ENCODE results near the gene SPRR2D.
A peak's percentile ranks its signal among the peaks of the same experiment; 100 is the strongest.
"Not testable (repeated sequence)": the region's sequence is repeated elsewhere in the genome, so short reads cannot be mapped to it uniquely, and the experiment has no call there.

SPRR2D gene

GRCh38 chr1:153040950-153041631 lies at the start of gene SPRR2D:
Gene SPRR2D, minus strand, starts transcription at chr1:153041120. Its CDS starts 774 bp downstream, at chr1:153040346.
- no peak for DNase-seq

DNA sequence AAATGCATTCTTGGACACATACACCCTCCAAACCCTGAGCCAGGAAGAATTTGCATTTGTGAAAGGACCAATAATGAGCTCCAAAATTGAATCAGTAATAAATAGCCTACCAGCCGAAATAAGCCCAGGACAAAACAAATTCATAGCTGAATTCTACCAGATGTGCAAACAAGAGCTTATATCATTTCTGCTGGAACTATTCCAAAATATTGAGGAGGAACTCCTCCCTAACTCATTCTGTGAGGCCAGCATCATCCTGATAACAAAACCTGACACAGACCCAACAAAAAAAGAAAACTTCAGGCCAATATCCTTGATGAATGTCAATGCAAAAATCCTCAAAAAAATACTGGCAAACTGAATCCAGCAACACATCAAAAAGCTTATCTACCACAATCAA lies 46.7 kb upstream of the SPRR2D start:
- DNase-seq, result peak; percentile 11

DNA sequence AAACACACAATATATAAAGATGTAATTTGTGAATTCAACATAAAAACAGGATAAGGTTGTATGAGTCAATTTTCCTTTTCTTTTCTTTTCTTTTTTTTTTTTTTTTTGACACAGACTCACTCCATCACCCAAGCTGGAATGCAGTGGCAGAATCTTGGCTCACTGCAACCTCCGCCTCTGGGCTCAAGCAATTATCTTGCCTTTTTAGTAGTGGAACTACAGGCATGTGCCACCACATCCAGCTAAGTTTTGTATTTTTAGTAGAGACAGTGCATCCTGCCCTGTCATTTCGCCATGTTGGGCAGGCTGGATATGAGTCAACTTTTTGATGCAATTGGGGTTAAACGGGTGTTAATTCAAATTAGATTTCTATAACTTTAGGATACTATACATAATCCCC lies 40.8 kb upstream of the SPRR2D start:
- DNase-seq, result no peak

- DNase-seq, result no peak
Measured at GRCh38 chr1:153072806-153073726, 32.1 kb upstream of the SPRR2D start.

GRCh38 chr1:153071511-153071910 lies 30.6 kb upstream of the SPRR2D start, which contains the start of gene SPRR2B:
Gene SPRR2B, minus strand, starts transcription at chr1:153071611. Its CDS starts 772 bp downstream, at chr1:153070839.
- no peak for DNase-seq

- no peak for DNase-seq
Measured at GRCh38 chr1:153070243-153070642, 29.3 kb upstream of the SPRR2D start.

DNA sequence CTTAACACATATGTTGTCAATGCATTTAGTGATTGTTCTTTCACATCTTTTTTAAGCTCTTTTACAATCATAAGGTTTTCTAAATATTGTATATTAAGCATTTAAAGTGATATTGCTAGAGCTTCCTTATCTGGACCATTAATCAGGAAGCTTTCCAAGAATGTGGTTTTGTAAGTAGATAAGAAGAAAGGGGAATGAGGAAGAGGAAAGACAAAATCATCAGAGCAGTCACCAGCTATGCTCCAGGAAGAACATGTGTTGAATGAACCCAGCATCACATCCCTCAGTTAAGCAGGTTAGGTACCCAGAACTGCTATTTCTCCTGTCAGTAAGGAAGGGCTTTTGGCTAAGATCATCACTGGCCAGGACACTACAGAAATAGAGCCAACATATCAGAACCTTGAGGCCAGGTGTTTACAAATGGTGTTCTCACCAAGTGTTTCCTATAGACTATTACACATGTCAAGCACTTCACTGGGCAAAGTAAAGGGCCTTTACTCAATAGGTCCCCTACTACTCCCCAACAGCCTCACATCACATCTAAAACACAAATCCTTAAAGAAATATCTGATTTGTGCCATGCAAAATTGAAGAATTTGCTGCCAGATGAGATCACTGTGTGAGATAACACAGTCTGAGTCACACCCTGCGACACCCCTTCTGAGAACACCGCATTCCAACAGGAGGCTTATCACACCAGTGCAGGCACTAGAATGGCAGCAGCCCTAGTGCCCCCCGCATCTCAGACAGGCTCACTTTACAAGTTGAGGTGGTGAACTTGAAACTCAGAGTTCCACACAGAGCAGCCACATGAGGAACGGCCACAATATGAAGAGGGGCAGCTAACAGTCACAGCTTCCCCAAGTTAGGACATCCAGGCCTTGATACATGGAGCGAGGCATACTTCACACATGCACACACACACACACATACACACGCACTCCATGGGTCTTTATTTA lies 18.2 kb upstream of the SPRR2D start:
- no peak for DNase-seq

DNA sequence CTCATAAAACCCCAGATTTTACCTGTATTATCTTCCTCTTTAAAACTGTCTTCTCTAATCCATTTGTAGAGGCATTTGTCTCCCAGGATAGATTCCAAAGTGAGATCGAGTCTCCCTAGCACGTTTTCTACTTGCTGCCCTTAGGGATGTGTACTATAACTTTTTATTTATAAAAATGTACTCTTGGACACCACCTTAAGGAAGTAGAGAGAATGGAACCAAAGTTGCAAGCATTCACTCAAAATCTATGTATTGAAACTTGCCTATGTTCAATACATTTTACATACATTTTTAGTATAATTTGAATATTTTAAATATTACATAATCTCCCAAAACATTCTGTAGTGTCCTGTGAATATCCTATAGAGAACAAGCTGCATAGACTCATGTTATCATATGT lies 17.2 kb upstream of the SPRR2D start:
- DNase-seq, result no peak

GRCh38 chr1:153057375-153057774 lies 16.5 kb upstream of the SPRR2D start, which contains the start of gene SPRR2A:
Gene SPRR2A, minus strand, starts transcription at chr1:153057512. Its CDS starts 777 bp downstream, at chr1:153056735.
- no peak for DNase-seq

GRCh38 chr1:153056111-153056510 lies 15.2 kb upstream of the SPRR2D start:
- not testable (repeated sequence) for DNase-seq

DNA sequence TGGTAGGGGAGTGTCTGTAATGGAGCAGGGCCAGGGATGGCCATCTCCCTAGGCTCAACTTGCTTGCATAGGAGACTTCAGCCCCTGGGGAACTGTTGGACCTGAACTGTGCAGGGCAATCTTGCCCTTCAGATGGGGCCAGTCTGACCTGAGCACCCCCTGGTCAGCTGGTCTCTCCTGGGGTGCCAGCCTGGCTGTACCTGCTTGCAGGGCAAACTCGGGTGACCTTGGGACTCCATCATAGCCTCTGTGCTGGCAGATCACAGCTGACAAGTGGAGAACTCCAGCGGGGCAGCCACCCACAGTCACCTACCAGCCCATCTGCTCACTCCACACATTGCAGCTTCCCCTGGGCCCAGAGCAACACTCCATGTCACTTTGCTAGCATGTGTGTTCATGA lies 8.3 kb upstream of the SPRR2D start:
- DNase-seq, result no peak

DNA sequence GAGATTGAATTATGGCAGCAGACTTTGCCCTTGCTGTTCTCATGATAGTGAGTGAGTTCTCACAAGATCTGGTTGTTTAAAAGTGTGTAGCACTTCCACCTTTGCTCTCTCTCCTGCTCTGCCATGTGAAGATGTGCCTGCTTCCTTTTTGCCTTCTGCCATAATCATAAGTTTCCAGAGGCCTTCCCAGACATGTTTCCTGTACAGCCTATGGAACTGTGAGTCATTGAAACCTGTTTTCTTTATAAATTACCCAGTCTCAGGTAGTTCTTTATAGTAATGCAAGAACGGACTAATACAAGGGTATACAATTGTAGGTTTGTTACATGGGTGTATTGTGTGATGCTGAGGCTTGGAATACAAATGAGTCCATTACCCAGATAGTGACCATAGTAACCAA lies 5.7 kb downstream of the SPRR2D start:
- DNase-seq, result no peak

GRCh38 chr1:153032677-153033308 lies 8.1 kb downstream of the SPRR2D start:
- DNase-seq, result peak; percentile 15

GRCh38 chr1:153032073-153032472 lies 8.8 kb downstream of the SPRR2D start:
- DNase-seq, result no peak

DNA sequence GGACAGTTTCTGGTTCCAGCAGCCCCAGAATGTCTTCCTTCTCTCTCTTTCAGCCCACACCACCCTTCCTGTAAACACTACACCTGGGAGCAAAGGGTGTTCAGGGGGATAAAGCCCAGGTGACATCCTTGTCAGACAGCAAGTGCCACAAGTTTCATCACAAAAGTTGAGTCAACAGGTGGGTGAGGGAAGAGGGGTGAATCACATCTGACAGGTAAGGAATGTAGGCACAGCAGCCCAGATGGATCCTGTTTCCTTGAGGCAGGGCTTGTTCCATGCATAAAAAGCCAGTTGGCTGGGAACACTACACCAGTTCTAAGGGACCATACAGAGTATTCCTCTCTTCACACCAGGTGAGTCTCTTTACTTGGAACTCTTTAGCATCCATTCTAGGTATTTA lies 10.0 kb downstream of the SPRR2D start, which contains the start of gene SPRR1B:
Gene SPRR1B, plus strand, starts transcription at position 309 of the 400 bp plus-strand sequence. CDS start 1,143 bp downstream, outside the sequence.
- no peak for DNase-seq

DNA sequence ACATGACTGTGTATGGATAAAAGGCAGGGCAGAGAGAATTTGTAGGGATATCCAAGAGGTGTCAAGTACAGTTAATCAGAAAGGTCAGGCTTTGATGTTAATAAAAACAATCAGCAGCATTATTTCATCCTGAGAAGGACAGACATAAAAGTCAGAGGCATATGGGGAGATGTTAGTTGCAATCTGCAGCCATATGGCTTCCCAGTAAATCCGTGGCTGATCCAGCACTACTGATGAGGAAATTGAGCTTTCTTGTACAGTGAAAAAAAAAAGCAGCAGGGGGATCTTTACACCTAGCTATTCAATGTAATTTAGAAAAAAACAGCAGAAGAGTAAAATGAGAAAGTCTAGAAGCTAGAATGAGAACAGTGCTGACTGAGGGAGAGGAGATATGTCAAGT lies 12.2 kb downstream of the SPRR2D start:
- DNase-seq, result no peak

DNA sequence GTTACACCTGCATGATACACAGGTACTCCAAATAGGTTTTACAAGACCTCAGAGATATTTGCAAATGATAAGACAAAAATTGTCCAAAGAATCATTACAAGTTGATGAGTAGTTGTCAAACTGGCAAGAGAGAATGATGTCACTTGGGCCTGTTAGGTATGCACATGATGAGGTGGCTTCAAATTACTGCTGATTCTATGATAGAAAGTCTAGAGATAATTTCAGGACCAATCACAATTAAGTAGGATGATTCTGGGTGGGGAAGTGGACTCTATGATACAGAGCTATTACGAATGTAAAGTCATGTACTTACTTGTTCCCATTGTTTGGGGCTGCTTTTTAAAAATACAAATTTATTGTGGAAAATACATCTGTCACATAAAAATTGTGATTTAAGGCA lies 15.1 kb downstream of the SPRR2D start:
- no peak for DNase-seq

DNA sequence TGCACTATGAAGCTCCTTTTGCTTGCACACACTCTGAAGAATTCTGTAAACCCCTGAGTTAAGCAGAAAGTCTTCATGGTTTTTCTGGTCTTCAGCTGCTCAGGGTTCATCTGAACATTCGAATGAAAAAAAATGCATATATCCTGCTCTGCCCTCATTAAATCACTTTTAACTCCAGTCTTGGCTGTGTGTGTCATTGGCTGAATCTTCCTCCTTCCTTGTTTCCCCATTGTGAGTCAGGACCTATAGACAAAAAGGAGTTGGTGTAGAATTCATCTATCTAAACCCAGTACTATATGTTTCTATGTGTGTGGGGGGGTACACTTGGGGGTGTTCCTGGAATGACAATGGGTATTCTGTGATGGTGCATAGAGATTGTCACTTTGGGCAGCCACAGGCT lies 16.5 kb downstream of the SPRR2D start:
- DNase-seq, result no peak

GRCh38 chr1:153023109-153023508 lies 17.8 kb downstream of the SPRR2D start:
- no peak for DNase-seq

DNA sequence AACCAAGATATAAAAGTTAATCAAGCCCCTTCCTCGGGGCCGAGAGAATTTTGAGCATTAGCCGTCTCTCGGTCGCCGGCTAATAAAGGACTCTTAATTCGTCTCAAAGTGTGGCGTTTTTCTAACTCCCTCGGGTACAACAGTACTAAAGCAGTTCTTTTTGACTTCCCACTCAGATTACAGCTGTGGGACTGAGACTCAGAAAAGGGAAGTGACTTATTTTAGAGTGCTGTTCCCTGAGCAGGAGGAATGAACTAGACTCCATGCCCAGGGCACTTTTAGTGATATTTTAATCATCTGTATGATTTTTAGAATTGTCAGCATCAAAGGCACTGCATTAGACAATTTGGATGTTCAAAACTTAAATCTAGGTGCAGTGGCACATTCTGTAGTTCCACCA lies 18.6 kb downstream of the SPRR2D start:
- not testable (repeated sequence) for DNase-seq

DNA sequence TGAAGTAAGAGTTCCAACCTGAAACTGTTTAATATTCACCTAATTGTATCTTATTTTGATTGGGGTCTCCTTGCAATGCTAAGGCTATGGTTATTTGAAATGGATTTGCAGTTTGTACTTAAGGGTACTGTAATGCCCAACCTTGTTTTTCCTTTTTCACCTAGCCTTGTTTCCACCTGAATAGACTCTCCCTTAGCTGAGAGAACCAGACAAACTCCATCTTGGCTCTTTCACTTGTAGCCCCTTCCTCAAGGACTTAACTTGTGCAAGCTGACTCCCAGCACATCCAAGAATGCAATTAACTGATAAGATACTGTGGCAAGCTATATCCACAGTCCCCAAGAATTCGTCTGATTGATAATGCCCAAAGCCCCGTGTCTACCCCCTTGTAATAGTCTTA lies 19.1 kb downstream of the SPRR2D start:
- not testable (repeated sequence) for DNase-seq

DNA sequence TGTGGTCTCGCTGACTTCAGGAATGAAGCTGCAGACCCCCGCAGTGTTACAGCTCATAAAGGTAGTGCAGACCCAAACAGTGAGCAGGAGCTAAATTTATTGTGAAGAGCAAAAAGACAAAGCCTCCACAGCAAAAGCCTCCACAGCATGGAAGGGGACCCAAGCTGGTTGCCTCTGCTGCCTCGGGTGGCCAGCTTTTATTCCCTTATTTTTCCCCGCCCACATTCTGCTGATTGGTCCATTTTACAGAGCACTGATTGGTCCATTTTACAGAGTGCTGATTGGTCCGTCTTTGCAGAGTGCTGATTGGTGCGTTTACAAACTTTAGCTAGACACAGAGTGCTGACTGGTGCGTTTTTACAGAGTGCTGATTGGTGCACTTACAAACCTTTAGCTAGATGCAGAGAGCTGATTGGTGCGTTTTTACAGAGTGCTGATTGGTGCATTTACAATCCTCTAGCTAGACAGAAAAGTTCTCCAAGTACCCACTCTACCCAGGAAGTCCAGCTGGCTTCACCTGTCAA lies 29.6 kb downstream of the SPRR2D start:
- DNase-seq, result not testable (repeated sequence)

Measured in NCI-H69 (cell line).